ENCODE data around the gene XRN1.

DNA sequence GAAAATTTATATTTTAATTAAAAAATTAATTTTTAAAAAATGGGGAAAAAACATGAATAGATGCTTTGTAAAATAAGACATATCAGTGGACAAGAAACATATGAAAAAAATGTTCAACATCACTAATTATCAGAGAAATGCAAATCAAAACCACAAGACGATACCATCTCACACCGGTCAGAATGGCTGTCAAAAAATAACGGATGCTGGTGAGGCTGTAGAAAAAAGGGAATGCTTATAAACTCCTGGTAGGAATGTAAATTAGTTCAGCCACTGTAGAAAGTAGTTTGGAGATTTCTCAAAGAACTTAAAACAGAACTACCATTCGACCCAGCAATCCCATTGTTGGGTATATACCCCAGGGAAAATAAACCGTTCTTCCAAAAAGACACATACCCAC is 93.8 kb downstream of the XRN1 start:
- no peak for TF ChIP-seq POLR2AphosphoS5 (IDR thresholded peaks at IDR 0.05)
- TF ChIP-seq POLR2A (IDR thresholded peaks at IDR 0.05): no peak
- TF ChIP-seq, protein P1, sequence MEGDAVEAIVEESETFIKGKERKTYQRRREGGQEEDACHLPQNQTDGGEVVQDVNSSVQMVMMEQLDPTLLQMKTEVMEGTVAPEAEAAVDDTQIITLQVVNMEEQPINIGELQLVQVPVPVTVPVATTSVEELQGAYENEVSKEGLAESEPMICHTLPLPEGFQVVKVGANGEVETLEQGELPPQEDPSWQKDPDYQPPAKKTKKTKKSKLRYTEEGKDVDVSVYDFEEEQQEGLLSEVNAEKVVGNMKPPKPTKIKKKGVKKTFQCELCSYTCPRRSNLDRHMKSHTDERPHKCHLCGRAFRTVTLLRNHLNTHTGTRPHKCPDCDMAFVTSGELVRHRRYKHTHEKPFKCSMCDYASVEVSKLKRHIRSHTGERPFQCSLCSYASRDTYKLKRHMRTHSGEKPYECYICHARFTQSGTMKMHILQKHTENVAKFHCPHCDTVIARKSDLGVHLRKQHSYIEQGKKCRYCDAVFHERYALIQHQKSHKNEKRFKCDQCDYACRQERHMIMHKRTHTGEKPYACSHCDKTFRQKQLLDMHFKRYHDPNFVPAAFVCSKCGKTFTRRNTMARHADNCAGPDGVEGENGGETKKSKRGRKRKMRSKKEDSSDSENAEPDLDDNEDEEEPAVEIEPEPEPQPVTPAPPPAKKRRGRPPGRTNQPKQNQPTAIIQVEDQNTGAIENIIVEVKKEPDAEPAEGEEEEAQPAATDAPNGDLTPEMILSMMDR (IDR thresholded peaks at IDR 0.05): no peak
